ENCODE measurements around the gene UROS. TPM values are rescaled to one million over a fixed set of nuclear protein-coding genes. Genes with fewer than 3 reads are reported as not detected.

The UROS gene
- total RNA-seq, 4 donors from 2014 or later = 28.8 to 55.7 (median 44.6) TPM

DNA sequence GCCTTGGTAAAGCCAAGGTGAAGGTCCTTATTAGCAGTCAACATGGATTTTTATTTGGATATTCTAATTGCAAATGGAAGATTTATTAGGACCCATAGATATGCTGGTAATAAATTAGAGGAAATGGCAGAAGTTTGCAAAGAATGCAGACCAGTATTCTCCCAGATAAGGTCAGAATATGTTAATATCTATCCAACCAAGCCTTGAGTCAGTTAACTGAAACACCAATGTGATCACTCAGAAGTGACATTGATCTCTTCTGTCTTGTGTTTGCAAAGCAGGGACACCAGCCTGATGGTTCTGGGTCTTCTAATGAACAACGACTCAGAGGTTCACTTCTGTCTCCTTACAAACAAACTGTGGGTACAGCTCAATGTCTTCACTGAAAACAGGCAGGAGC is 21.5 kb downstream of the UROS start:
- H3K27ac ChIP-seq = no peak overlapping the region
- 85 to 89% methylated on average over 1 of the region's 1 CpG for WGBS, 2 donors
- H3K9me3 ChIP-seq = no peaks in the 10 kb centered on the region
- no peak overlapping the region for H3K4me3 ChIP-seq
- H3K4me1 ChIP-seq = no peaks in the 10 kb centered on the region
- H3K36me3 ChIP-seq = peaks cover 0 to 96% (median 10%) of the 10 kb centered on the region in 3 donors
- no peaks in the 10 kb centered on the region for H3K27me3 ChIP-seq
- DNase-seq (ENCODE audit: low spot score in 2 of 2) = no peak
- TF ChIP-seq CTCF (IDR thresholded peaks at IDR 0.05) (no peak), POLR2A (IDR thresholded peaks at IDR 0.05) (no peak), EP300 (IDR thresholded peaks at IDR 0.05) (no peak)

DNA sequence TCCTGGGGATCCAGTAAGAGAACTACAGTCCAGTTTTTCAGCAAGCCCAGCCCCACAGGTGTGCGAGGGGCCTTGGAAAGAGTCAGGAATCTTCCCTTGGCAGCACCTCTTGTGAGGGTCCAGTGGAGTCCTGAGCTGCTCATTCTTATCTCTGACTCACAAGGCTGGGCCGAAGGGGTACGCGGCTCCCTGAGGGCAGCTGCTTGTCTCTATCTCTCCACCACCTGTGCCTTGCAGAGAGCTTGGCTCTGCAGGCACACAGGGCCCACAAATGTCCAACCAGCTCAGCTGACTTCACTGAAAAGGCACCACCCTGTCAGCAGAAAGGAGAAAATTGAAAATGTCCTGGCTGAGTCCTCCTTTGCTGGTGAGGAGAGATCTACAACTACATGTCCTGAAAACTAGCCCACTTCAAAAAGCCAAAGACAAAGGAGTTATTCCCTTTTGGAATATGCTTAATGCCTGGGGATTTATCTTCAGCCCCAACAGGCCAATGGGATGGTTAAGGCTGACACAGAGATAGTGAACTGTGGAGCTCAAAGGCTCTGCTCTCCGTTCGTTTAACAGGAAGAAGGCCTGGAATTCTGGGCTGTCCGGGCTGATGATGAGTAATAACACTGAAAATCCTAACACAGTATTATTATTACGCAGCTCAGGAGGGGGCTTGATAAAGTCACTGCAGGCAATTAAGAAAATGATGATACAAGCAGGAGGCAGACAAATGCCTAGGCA is 23.4 kb downstream of the UROS start:
- no peak for TF ChIP-seq POLR2A (IDR thresholded peaks at IDR 0.05)
- TF ChIP-seq CTCF (IDR thresholded peaks at IDR 0.05) = no peak
- TF ChIP-seq EP300 (IDR thresholded peaks at IDR 0.05) = no peak

GRCh38 chr10:125797994-125798662 is 24.9 kb downstream of the UROS start:
- Histone ChIP-seq H3K9me3 (no peaks in the 10 kb centered on the region), H3K4me1 (no peaks in the 10 kb centered on the region), H3K27ac (no peak overlapping the region), H3K27me3 (no peaks in the 10 kb centered on the region), H3K4me3 (no peak overlapping the region), H3K36me3 (peaks cover 0 to 98% (median 8%) of the 10 kb centered on the region in 3 donors)
- no peak for DNase-seq (ENCODE audit: low spot score in 2 of 2)
- 51 to 78% methylated on average over 5 of the region's 5 CpGs for WGBS, 2 donors
- no peak for TF ChIP-seq CTCF (IDR thresholded peaks at IDR 0.05)
- TF ChIP-seq POLR2A (IDR thresholded peaks at IDR 0.05) = no peak
- TF ChIP-seq EP300 (IDR thresholded peaks at IDR 0.05) = no peak

More for the DNA sequence above, 23.4 kb downstream of the UROS start:
- Histone ChIP-seq H3K4me3 (no peak overlapping the region), H3K36me3 (peaks cover 0 to 96% (median 0%) of the 10 kb centered on the region in 3 donors), H3K27ac (no peak overlapping the region), H3K27me3 (no peaks in the 10 kb centered on the region), H3K4me1 (no peaks in the 10 kb centered on the region), H3K9me3 (no peaks in the 10 kb centered on the region)
- WGBS, 2 donors = 81 to 83% methylated on average over 8 of the region's 8 CpGs
- DNase-seq (ENCODE audit: low spot score in 2 of 2) = no peak

DNA sequence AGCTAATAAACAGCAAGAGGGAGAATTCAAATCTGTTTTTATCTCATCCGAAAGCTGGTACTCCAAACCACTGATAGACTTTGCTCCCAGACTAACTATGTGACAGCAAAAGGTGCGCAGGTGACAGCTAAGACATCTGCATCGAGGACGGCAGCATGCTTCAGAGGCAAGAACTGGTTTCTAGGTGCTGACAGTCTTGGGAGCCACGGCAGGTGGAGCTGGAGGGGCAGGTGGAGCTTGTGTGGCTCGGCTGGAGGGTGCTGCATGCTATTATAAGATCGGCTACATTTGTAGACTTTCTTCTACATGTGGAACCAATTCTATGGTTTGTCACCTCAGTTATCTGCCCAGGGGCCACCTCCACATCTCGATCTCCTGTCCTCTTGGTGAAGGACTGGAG is 25.6 kb downstream of the UROS start:
- no peak for TF ChIP-seq CTCF (IDR thresholded peaks at IDR 0.05)
- no peak for TF ChIP-seq POLR2A (IDR thresholded peaks at IDR 0.05)
- no peak for TF ChIP-seq EP300 (IDR thresholded peaks at IDR 0.05)
- no peak overlapping the region for H3K4me3 ChIP-seq
- H3K9me3 ChIP-seq = no peaks in the 10 kb centered on the region
- 92 to 93% methylated on average over 8 of the region's 8 CpGs for WGBS, 2 donors
- H3K27ac ChIP-seq = no peak overlapping the region
- DNase-seq (ENCODE audit: low spot score in 2 of 2) = no peak
- no peaks in the 10 kb centered on the region for H3K27me3 ChIP-seq
- no peaks in the 10 kb centered on the region for H3K4me1 ChIP-seq
- H3K36me3 ChIP-seq = peaks cover 0 to 98% (median 8%) of the 10 kb centered on the region in 3 donors

DNA sequence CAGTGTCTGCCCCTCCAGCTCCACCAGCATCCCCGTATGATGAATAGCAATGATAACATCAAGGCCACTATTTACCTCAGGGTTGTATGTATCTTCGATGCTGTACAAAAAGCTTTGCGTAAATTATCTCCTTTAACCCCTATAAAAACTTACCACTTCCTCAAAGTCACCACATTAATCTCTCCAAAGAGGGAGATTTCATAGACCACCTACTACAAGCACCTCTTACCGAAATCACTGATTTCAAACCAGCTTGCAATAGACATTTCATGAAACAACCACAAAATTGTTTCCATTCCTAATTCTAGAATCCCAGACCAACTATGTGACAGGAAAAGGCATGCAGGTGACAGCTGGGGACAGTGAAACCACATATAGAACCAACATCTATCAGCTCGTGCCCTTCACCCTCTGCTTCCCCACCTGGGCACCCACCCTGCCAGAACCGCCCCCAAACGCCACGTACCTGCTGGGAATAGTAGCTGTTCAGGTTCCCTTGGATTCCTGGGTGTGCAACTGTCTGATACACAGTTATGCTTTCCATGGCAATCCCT is 27.3 kb downstream of the UROS start:
- peaks cover 0 to 96% (median 8%) of the 10 kb centered on the region in 3 donors for H3K36me3 ChIP-seq
- 88 to 91% methylated on average over 8 of the region's 8 CpGs for WGBS, 2 donors

More for the DNA sequence above, 27.3 kb downstream of the UROS start:
- no peaks in the 10 kb centered on the region for H3K4me1 ChIP-seq
- no peak overlapping the region for H3K4me3 ChIP-seq
- no peaks in the 10 kb centered on the region for H3K27me3 ChIP-seq
- no peak for DNase-seq (ENCODE audit: low spot score in 2 of 2)
- H3K27ac ChIP-seq = no peak overlapping the region
- TF ChIP-seq CTCF (IDR thresholded peaks at IDR 0.05) = no peak
- no peak for TF ChIP-seq EP300 (IDR thresholded peaks at IDR 0.05)
- no peak for TF ChIP-seq POLR2A (IDR thresholded peaks at IDR 0.05)
- no peaks in the 10 kb centered on the region for H3K9me3 ChIP-seq
